Loucy (cell line): ENCODE data around the gene CNN2.

Experiments
- H2AFZ ChIP-seq: fragments of 200-600 bp; sonication (generic); 2 replicates; pipeline ENCODE4 v1.6.0; 2016; ENCODE audit warnings: antibody characterized with exemption, mild to moderate bottlenecking, low read length, moderate library complexity
- H3F3A ChIP-seq: fragments of 200-600 bp; 2 replicates; pipeline ENCODE4 v1.6.0; 2016; ENCODE audit warnings: antibody characterized with exemption, low read depth, mild to moderate bottlenecking
- H3K27me3 ChIP-seq: fragments of 200-600 bp; sonication (generic); 2 replicates; pipeline ENCODE4 v1.6.1; 2014; ENCODE audit warnings: low read length, mild to moderate bottlenecking; ENCODE audit not compliant: insufficient read depth, poor library complexity, severe bottlenecking
- H3K36me3 ChIP-seq: fragments of 200-600 bp; sonication (generic); 2 replicates; pipeline ENCODE4 v1.6.1; 2016; ENCODE audit warnings: low read length; ENCODE audit not compliant: insufficient read depth
- H3K4me1 ChIP-seq: fragments of 200-600 bp; sonication (generic); 2 replicates; pipeline ENCODE4 v1.5.1; 2014; ENCODE audit warnings: low read length, mild to moderate bottlenecking; ENCODE audit not compliant: insufficient read depth, poor library complexity, severe bottlenecking
- H3K4me2 ChIP-seq: fragments of 200-600 bp; sonication (generic); 2 replicates; pipeline ENCODE4 v1.6.0; 2014; ENCODE audit warnings: antibody characterized with exemption, low read length, low read depth, mild to moderate bottlenecking; ENCODE audit not compliant: poor library complexity, severe bottlenecking
- H3K4me3 ChIP-seq: fragments of 200-600 bp; sonication (generic); 2 replicates; pipeline ENCODE4 v1.5.1; 2014; ENCODE audit warnings: low read length, mild to moderate bottlenecking, mixed read lengths; ENCODE audit not compliant: poor library complexity, severe bottlenecking
- H3K79me2 ChIP-seq: fragments of 200-600 bp; sonication (generic); 2 replicates; pipeline ENCODE4 v1.6.1; 2014; ENCODE audit warnings: low read length; ENCODE audit not compliant: insufficient read depth
- H3K9ac ChIP-seq: fragments of 200-600 bp; sonication (generic); 2 replicates; pipeline ENCODE4 v1.6.0; 2014; ENCODE audit warnings: mild to moderate bottlenecking, low read depth, low read length, moderate library complexity; ENCODE audit not compliant: poor library complexity, severe bottlenecking
- H3K9me2 ChIP-seq: fragments of 200-600 bp; sonication (generic); replicated peaks from 2 replicates; pipeline ENCODE4 v1.6.1; 2016; ENCODE audit warnings: low read depth, low read length, mixed read lengths
- H3K9me3 ChIP-seq: fragments of 200-600 bp; sonication (generic); 2 replicates; pipeline ENCODE4 v1.6.1; 2014; ENCODE audit warnings: mild to moderate bottlenecking, antibody characterized with exemption, low read length, low read depth; ENCODE audit not compliant: insufficient read depth
- H4K20me1 ChIP-seq: fragments of 200-600 bp; sonication (generic); 2 replicates; pipeline ENCODE4 v1.6.0; 2014; ENCODE audit warnings: antibody characterized with exemption, low read length, mild to moderate bottlenecking; ENCODE audit not compliant: insufficient read depth, poor library complexity, severe bottlenecking
- CTCF ChIP-seq: fragments of 200-600 bp; sonication (generic); conservative IDR thresholded peaks from 2 replicates; pipeline ENCODE4 v1.5.1; 2014; ENCODE audit warnings: mild to moderate bottlenecking, antibody characterized with exemption, low read length
- EZH2phosphoT487 ChIP-seq: fragments of 200-600 bp; IDR thresholded peaks from 2 replicates; pipeline ENCODE4 v1.6.1; 2018; ENCODE audit warnings: antibody characterized with exemption, mild to moderate bottlenecking, moderate library complexity, borderline replicate concordance

The CNN2 gene

DNA sequence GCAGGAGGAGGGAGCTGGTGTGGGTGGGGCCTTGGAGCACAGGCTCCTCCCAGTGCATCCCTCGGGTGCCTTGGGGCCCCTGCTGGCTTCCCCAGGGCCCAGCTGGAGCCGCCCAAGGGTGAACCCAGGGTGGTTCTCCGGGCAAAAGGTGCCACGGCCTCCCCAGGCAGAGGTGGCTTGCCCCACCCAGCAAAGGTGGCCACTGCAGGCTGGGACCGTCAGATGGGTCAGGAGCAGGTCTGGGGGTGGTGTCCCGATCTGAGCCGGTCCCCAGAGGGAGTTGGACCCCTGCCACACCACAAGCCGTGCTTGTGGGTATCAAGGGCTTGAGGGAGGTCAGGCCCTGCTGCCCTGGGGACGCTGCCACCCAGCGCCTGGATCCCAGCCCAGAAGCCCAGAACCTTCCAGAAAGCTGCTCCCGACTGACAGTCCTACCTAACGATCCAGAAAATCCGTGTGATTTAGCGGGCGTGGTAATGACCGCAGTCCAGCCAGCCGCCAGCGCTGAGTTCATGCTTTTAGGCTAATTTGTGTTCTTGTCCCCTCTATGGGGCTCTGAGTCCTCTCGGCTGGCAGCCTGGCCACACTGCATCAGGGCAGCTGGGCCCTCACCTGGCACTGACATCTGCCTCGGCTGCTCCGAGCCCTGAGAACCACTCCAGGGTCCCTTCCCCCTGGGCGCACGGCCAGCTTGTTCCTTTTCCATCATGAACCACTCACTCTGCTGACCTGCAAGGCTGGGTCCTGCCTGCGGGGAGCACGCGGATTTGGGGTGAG lies 31.2 kb upstream of the CNN2 start:
- H3K9ac ChIP-seq, result no peak overlapping the region
- H3K79me2 ChIP-seq, result no peaks in the 10 kb centered on the region
- no peaks in the 10 kb centered on the region for H3K4me1 ChIP-seq
- no peak overlapping the region for H3K4me2 ChIP-seq
- no peaks in the 10 kb centered on the region for H3K9me2 ChIP-seq
- TF ChIP-seq CTCF, result no peak
- no peak for TF ChIP-seq EZH2phosphoT487
- H2AFZ ChIP-seq, result no peak overlapping the region
- no peaks in the 10 kb centered on the region for H3K27me3 ChIP-seq
- H3K36me3 ChIP-seq, result no peaks in the 10 kb centered on the region; the same call in 1 of the 2 replicates
- no peaks in the 10 kb centered on the region for H4K20me1 ChIP-seq
- no peaks in the 10 kb centered on the region; the same call in 1 of the 2 replicates for H3F3A ChIP-seq
- H3K4me3 ChIP-seq, result no peak overlapping the region
- H3K9me3 ChIP-seq, result no peaks in the 10 kb centered on the region

DNA sequence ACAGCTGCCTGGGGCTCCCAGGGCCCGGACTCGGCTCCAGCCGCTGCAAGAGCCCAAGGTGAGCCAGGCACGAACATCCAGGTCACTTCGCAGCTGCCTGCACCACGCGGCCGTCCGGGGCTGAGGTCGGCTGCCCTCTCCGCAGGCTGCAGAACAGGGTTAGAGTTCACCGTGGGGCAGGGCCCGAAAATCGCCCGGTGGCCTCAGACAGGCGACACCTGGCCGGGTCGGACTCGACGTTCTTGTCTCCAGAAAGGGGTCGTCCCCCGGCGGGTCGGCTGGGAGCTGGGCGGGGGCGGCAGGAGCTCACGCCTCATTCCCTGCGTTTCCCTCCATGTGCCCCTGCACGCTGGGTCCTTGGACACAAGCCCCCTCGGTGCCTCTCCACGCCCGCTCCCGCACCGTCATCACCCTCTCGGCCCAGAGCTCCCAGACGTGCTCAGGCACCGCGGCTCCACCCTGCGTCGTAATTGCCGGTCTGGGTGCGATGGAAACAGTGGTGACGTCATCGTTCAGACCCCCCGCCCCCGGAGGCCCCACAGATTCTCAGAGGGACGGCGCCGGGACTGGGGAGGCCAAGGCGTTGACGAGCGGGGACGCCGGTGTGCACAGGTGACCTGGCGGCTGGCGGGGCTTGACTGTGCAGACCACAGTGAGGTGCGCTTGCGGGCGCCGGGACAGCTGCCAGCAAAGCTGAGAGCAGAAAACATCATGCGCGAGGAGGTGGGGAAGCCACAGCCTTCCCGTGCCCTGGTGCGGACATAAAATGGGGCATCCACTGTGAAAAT lies 30.2 kb upstream of the CNN2 start:
- H3K27me3 ChIP-seq, result no peaks in the 10 kb centered on the region
- H3K4me1 ChIP-seq, result no peaks in the 10 kb centered on the region
- no peaks in the 10 kb centered on the region; the same call in 1 of the 2 replicates for H3F3A ChIP-seq
- H3K4me3 ChIP-seq, result no peak overlapping the region
- TF ChIP-seq EZH2phosphoT487 (no peak), CTCF (no peak)
- no peak overlapping the region for H3K9ac ChIP-seq
- H3K9me2 ChIP-seq, result no peaks in the 10 kb centered on the region
- no peaks in the 10 kb centered on the region for H4K20me1 ChIP-seq
- no peak overlapping the region for H2AFZ ChIP-seq
- no peaks in the 10 kb centered on the region; the same call in 1 of the 2 replicates for H3K36me3 ChIP-seq
- H3K4me2 ChIP-seq, result no peak overlapping the region
- H3K79me2 ChIP-seq, result no peaks in the 10 kb centered on the region
- H3K9me3 ChIP-seq, result no peaks in the 10 kb centered on the region

- Histone ChIP-seq H2AFZ (no peak overlapping the region), H3K4me3 (no peak overlapping the region), H3K36me3 (no peaks in the 10 kb centered on the region; the same call in 1 of the 2 replicates), H3K9ac (no peak overlapping the region), H3K9me2 (no peaks in the 10 kb centered on the region), H3K27me3 (no peaks in the 10 kb centered on the region), H3K79me2 (no peaks in the 10 kb centered on the region), H3F3A (no peaks in the 10 kb centered on the region; the same call in 1 of the 2 replicates), H3K4me2 (no peak overlapping the region), H3K4me1 (no peaks in the 10 kb centered on the region), H4K20me1 (no peaks in the 10 kb centered on the region), H3K9me3 (no peaks in the 10 kb centered on the region)
- TF ChIP-seq CTCF, result no peak
- TF ChIP-seq EZH2phosphoT487, result no peak
These were observed 28.3 kb upstream of the CNN2 start for GRCh38 chr19:998064-998463.
